Keratinocyte (primary cell): ENCODE measurements around the gene CCBE1. TPM values are rescaled to one million over a fixed set of nuclear protein-coding genes. Genes with fewer than 3 reads are reported as not detected.
"Not testable (repeated sequence)": the region's sequence is repeated elsewhere in the genome, so short reads cannot be mapped to it uniquely, and the experiment has no call there.

Experiments used
- DNase-seq: peaks from one replicate; pipeline ENCODE4 v3.0.0-alpha.2; 2011; ENCODE audit warnings: low read depth, missing footprints, low spot score
- FAIRE-seq: peaks from 2 replicates; lab custom pipeline; 2011; peaks lifted over from hg19 to GRCh38; lab: Jason Lieb, UNC
- H2AFZ ChIP-seq: 2 replicates; pipeline ENCODE4 v1.6.0; 2012; ENCODE audit warnings: low read length, control low read depth, inconsistent platforms; ENCODE audit not compliant: control insufficient read depth
- H3K27ac ChIP-seq: 2 replicates; pipeline ENCODE4 v1.5.1; 2011; ENCODE audit warnings: low read length; ENCODE audit not compliant: control insufficient read depth, insufficient read depth
- H3K27me3 ChIP-seq: 3 replicates; pipeline ENCODE4 v1.6.0; 2011; ENCODE audit warnings: low read length; ENCODE audit not compliant: control insufficient read depth, insufficient read depth; ENCODE audit errors: extremely low read depth
- H3K36me3 ChIP-seq, 2 experiments: 2 replicates in 1 of 2; 3 replicates in 1 of 2; pipeline ENCODE4 v1.5.1; 2011; ENCODE audit warnings: low read length in 2 of 2, mild to moderate bottlenecking in 1 of 2; ENCODE audit not compliant: control insufficient read depth in 2 of 2, insufficient read depth in 2 of 2; ENCODE audit errors: extremely low read depth in 1 of 2
- H3K4me1 ChIP-seq: 3 replicates; pipeline ENCODE4 v1.5.1; 2011; ENCODE audit warnings: low read length; ENCODE audit not compliant: control insufficient read depth, insufficient read depth; ENCODE audit errors: extremely low read depth
- H3K4me2 ChIP-seq: 3 replicates; pipeline ENCODE4 v1.6.0; 2011; ENCODE audit warnings: low read depth, low read length; ENCODE audit not compliant: control insufficient read depth, insufficient read depth; ENCODE audit errors: extremely low read depth
- H3K4me3 ChIP-seq, 3 experiments: fragments of 200-600 bp in 1 of 3; sonication (generic) in 1 of 3; 2 replicates in 2 of 3; 3 replicates in 1 of 3; pipeline ENCODE4 v1.5.1; 2011 to 2016; ENCODE audit warnings: low read length in 3 of 3, mild to moderate bottlenecking in 3 of 3, control low read depth in 2 of 3, inconsistent platforms in 1 of 3, low read depth in 1 of 3, mixed read lengths in 1 of 3, mixed run types in 1 of 3, moderate library complexity in 1 of 3; ENCODE audit not compliant: control insufficient read depth in 2 of 3, insufficient read depth in 2 of 3; ENCODE audit errors: extremely low read depth in 1 of 3
- H3K79me2 ChIP-seq: 2 replicates; pipeline ENCODE4 v1.6.0; 2012; ENCODE audit warnings: low read length; ENCODE audit not compliant: control insufficient read depth, insufficient read depth
- H3K9ac ChIP-seq: 3 replicates; pipeline ENCODE4 v1.6.0; 2011; ENCODE audit warnings: low read length; ENCODE audit not compliant: control insufficient read depth, insufficient read depth; ENCODE audit errors: extremely low read depth
- H3K9me1 ChIP-seq: 3 replicates; pipeline ENCODE4 v1.6.0; 2011; ENCODE audit warnings: low read length; ENCODE audit not compliant: control insufficient read depth, insufficient read depth; ENCODE audit errors: extremely low read depth
- H3K9me3 ChIP-seq: 2 replicates; pipeline ENCODE4 v1.5.1; 2012; ENCODE audit warnings: low read depth, low read length; ENCODE audit not compliant: control insufficient read depth
- H4K20me1 ChIP-seq: 3 replicates; pipeline ENCODE4 v1.6.0; 2011; ENCODE audit warnings: low read length; ENCODE audit not compliant: control insufficient read depth, insufficient read depth; ENCODE audit errors: extremely low read depth
- EZH2 ChIP-seq: IDR thresholded peaks from one replicate; pipeline ENCODE4 v1.6.1; 2012; ENCODE audit warnings: inconsistent platforms, mild to moderate bottlenecking, low read length, moderate library complexity
- dilution Hi-C: fragments of 300-500 bp; cut with MboI; formaldehyde crosslinking; loops from one replicate; pipeline ENCODE4 v1.7.0; 2020; ENCODE audit warnings: low sequenced_read_pairs; ENCODE audit not compliant: extremely low pct_ligation_motif_present
- polyA plus RNA-seq, 5 experiments: library from polyadenylated mRNA; depleted of rRNA in 3 of 5; stranded (reverse) in 3 of 5; stranded (forward) in 1 of 5; unstranded in 1 of 5; fragments of >200 nt; gene quantifications; 1 replicate in 1 of 5; 2 replicates in 3 of 5; 3 replicates in 1 of 5; pipeline versions ENCODE4 v1.2.1 to v1.2.3, GENCODE V29; 2011 to 2012; ENCODE audit warnings: missing spikeins in 2 of 5, low read depth in 1 of 5, low replicate concordance in 1 of 5
- TF ChIP-seq, protein P1 (sequence below), 3 experiments: IDR thresholded peaks in 1 of 3; conservative IDR thresholded peaks in 1 of 3; optimal IDR thresholded peaks in 1 of 3; 2 replicates in 2 of 3; 3 replicates in 1 of 3; pipeline versions ENCODE3 to v1.5.1; 2011; ENCODE audit warnings: low read length in 3 of 3, mild to moderate bottlenecking in 3 of 3, moderate library complexity in 2 of 3, control low read depth in 1 of 3, inconsistent platforms in 1 of 3; ENCODE audit not compliant: insufficient read depth in 2 of 3; ENCODE audit errors: extremely low read depth in 1 of 3

The CCBE1 gene
- polyA plus RNA-seq, 1 donor (not counting 4 experiments of a cell fraction or from before 2014, with no cell fraction given) = 20.1 TPM

DNA sequence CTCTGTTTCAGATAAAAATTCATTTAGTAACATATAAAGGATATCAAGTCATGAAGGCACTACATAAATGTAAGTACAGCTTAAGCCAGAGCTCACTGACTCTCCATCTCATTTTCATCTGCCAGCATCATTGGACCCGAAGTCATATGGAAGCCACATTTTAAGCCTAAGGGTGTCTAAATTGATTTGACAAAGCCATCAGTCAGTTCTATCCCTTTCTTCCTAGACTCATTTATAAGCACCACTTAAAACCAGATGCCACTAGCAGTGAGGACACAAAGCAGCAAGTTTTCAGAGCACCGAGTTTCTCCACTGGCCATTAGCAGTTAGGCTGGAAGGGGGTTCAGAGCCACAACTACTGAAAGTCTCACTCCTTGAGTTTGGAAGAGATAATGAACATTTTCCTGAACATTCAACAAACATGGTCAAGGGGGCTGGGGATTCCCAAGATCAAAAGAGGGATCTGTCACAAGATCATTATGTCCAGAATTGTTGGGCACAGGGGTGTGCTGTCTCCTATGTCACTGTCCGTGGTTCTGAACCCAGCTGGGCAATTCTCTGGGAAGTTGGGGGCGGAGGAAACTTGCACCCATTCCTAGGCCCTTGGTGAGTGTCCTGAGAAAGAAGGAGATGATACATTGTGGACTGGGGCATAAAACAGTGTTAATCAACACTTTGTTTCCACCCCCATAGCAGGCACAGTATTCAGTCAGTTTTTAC is 179.6 kb downstream of the CCBE1 start:
- no peaks in the 10 kb centered on the region for H3K4me1 ChIP-seq
- FAIRE-seq = no peak
- H3K79me2 ChIP-seq = no peaks in the 10 kb centered on the region
- H2AFZ ChIP-seq = no peak overlapping the region
- no peaks in the 10 kb centered on the region for H3K27me3 ChIP-seq
- no peak for DNase-seq
- no peaks in the 10 kb centered on the region for H4K20me1 ChIP-seq
- no peak overlapping the region for H3K4me2 ChIP-seq
- H3K9me3 ChIP-seq = no peaks in the 10 kb centered on the region
- no peak overlapping the region for H3K9ac ChIP-seq
- no peak overlapping the region for H3K27ac ChIP-seq
- no peak for TF ChIP-seq EZH2
- TF ChIP-seq, protein P1, sequence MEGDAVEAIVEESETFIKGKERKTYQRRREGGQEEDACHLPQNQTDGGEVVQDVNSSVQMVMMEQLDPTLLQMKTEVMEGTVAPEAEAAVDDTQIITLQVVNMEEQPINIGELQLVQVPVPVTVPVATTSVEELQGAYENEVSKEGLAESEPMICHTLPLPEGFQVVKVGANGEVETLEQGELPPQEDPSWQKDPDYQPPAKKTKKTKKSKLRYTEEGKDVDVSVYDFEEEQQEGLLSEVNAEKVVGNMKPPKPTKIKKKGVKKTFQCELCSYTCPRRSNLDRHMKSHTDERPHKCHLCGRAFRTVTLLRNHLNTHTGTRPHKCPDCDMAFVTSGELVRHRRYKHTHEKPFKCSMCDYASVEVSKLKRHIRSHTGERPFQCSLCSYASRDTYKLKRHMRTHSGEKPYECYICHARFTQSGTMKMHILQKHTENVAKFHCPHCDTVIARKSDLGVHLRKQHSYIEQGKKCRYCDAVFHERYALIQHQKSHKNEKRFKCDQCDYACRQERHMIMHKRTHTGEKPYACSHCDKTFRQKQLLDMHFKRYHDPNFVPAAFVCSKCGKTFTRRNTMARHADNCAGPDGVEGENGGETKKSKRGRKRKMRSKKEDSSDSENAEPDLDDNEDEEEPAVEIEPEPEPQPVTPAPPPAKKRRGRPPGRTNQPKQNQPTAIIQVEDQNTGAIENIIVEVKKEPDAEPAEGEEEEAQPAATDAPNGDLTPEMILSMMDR (optimal IDR thresholded peaks at IDR 0.05 in 1 of 3, IDR thresholded peaks at IDR 0.05 in 1 of 3, conservative IDR thresholded peaks at IDR 0.05 in 1 of 3; ENCODE audit: extremely low read depth in 1 of 3, insufficient read depth in 2 of 3, low read length in 3 of 3) = no peak
- H3K9me1 ChIP-seq = no peaks in the 10 kb centered on the region
- dilution Hi-C loops = no loop called here
- no peak overlapping the region for H3K4me3 ChIP-seq
- no peaks in the 10 kb centered on the region for H3K36me3 ChIP-seq

DNA sequence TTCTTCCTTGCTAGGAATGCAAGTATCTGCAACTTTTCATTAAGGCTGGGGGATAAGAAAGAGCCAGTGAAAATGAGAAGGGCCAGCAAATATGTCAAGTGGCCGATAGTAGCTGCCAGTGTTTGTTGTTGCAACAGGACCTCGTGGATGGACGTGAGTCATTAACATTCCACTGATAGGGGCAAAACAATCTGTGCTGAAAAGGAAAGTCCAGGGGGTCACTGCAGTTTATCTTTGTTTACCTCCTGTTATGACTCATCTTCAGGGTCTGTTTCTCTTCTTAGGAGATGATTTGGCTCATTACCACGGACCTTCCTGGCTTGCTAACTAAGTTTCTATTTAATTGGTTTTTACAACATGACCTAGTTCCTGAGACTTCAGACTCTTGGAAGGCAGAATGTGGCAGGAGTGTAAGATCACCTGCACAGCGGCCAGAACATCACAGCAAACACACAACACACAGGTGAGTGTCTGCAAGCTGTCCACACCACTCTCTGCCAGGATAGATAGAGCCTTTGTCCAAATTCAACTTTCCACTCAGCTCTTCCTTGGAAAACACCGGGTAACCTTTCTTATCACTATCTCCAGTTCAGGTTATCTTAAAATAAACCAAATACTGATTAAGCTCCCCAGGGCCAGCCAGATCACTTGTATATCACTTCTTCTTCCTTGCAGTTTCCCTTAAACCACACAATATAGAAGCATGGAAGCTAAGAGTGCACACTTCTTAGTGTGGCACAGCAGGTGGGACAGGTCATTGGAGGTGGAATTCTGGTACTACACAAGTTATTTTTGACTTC is 180.7 kb downstream of the CCBE1 start:
- dilution Hi-C loops = no loop called here
- peak; percentile 69 for FAIRE-seq

DNA sequence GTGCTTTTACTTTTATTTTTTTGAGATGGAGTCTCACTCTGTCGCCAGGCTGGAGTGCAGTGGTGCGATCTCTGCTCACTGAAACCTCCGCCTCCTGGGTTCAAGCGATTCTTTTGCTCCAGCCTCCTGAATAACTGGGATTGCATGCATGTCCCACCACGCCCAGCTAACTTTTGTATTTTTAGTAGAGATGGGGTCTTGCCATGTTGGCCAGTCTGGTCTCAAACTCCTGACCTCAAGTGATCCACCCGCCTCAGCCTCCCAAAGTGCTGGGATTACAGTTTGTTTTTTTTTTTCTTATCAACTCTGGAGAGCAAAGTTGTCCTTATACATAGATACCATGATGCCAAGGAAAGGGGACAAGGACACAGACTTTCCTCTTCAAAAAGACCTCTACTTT is 181.3 kb downstream of the CCBE1 start:
- FAIRE-seq, H3K79me2 ChIP-seq, H3K4me3 ChIP-seq, H2AFZ ChIP-seq, H3K4me2 ChIP-seq, dilution Hi-C loops, DNase-seq, H4K20me1 ChIP-seq, H3K27me3 ChIP-seq, H3K9me1 ChIP-seq, H3K36me3 ChIP-seq, H3K27ac ChIP-seq, H3K9ac ChIP-seq, H3K9me3 ChIP-seq: not testable (repeated sequence)
- peaks cover 11% of the 10 kb centered on the region for H3K4me1 ChIP-seq

More for the DNA sequence above, 180.7 kb downstream of the CCBE1 start:
- Histone ChIP-seq H3K27me3 (no peaks in the 10 kb centered on the region), H3K9me1 (no peaks in the 10 kb centered on the region), H3K9me3 (no peaks in the 10 kb centered on the region), H4K20me1 (no peaks in the 10 kb centered on the region), H3K4me1 (peaks cover 10% of the 10 kb centered on the region), H3K36me3 (no peaks in the 10 kb centered on the region), H3K79me2 (no peaks in the 10 kb centered on the region), H3K4me2 (no peak overlapping the region), H2AFZ (no peak overlapping the region), H3K27ac (no peak overlapping the region), H3K4me3 (no peak overlapping the region), H3K9ac (no peak overlapping the region)
- DNase-seq = no peak
- TF ChIP-seq, protein P1 (optimal IDR thresholded peaks at IDR 0.05 in 1 of 3, IDR thresholded peaks at IDR 0.05 in 1 of 3, conservative IDR thresholded peaks at IDR 0.05 in 1 of 3; ENCODE audit: extremely low read depth in 1 of 3, insufficient read depth in 2 of 3, low read length in 3 of 3) = no peak
- no peak for TF ChIP-seq EZH2
